HL-60 (cell line): ENCODE measurements around the gene AGBL3.

Experiments
- GABPA ChIP-seq: IDR thresholded peaks from 2 replicates; pipeline ENCODE4 v1.6.1; 2012; ENCODE audit warnings: low read depth
- POLR2AphosphoS5 ChIP-seq: IDR thresholded peaks from 2 replicates; pipeline ENCODE4 v1.6.1; 2012; ENCODE audit warnings: low read depth
- SPI1 ChIP-seq: IDR thresholded peaks from 2 replicates; pipeline ENCODE4 v1.6.1; 2012; ENCODE audit warnings: low read depth, mild to moderate bottlenecking, borderline replicate concordance
- TF ChIP-seq, protein P1 (sequence below): IDR thresholded peaks from one replicate; pipeline ENCODE4 v1.5.1; 2011; ENCODE audit warnings: low read length, control low read depth, inconsistent platforms; ENCODE audit not compliant: insufficient read depth
- TF ChIP-seq, protein P2 (sequence below): IDR thresholded peaks from 2 replicates; pipeline ENCODE4 v1.6.1; 2012; ENCODE audit warnings: low read depth; ENCODE audit not compliant: insufficient replicate concordance

DNA sequence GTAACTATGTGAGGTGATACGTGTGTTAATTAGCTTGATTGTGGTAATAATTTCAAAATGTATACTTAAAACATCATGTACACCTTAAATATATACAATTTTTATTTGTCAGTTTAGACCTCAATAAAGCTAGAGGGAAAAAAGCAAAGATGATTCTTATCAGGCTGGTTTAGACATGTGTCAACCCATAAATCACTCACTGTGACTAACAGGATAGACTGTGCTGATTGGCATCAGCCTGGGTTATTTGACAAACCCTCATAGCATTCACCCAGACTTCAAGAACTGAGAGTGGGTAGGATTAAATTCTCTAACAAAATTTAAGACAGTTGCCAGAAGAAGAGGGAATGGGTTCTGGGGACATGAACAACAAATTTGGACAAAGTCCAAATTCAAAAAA is 87.8 kb downstream of the AGBL3 start:
- TF ChIP-seq GABPA (no peak), POLR2AphosphoS5 (no peak), SPI1 (no peak)
- TF ChIP-seq, protein P1, sequence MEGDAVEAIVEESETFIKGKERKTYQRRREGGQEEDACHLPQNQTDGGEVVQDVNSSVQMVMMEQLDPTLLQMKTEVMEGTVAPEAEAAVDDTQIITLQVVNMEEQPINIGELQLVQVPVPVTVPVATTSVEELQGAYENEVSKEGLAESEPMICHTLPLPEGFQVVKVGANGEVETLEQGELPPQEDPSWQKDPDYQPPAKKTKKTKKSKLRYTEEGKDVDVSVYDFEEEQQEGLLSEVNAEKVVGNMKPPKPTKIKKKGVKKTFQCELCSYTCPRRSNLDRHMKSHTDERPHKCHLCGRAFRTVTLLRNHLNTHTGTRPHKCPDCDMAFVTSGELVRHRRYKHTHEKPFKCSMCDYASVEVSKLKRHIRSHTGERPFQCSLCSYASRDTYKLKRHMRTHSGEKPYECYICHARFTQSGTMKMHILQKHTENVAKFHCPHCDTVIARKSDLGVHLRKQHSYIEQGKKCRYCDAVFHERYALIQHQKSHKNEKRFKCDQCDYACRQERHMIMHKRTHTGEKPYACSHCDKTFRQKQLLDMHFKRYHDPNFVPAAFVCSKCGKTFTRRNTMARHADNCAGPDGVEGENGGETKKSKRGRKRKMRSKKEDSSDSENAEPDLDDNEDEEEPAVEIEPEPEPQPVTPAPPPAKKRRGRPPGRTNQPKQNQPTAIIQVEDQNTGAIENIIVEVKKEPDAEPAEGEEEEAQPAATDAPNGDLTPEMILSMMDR, result no peak
- TF ChIP-seq, protein P2, sequence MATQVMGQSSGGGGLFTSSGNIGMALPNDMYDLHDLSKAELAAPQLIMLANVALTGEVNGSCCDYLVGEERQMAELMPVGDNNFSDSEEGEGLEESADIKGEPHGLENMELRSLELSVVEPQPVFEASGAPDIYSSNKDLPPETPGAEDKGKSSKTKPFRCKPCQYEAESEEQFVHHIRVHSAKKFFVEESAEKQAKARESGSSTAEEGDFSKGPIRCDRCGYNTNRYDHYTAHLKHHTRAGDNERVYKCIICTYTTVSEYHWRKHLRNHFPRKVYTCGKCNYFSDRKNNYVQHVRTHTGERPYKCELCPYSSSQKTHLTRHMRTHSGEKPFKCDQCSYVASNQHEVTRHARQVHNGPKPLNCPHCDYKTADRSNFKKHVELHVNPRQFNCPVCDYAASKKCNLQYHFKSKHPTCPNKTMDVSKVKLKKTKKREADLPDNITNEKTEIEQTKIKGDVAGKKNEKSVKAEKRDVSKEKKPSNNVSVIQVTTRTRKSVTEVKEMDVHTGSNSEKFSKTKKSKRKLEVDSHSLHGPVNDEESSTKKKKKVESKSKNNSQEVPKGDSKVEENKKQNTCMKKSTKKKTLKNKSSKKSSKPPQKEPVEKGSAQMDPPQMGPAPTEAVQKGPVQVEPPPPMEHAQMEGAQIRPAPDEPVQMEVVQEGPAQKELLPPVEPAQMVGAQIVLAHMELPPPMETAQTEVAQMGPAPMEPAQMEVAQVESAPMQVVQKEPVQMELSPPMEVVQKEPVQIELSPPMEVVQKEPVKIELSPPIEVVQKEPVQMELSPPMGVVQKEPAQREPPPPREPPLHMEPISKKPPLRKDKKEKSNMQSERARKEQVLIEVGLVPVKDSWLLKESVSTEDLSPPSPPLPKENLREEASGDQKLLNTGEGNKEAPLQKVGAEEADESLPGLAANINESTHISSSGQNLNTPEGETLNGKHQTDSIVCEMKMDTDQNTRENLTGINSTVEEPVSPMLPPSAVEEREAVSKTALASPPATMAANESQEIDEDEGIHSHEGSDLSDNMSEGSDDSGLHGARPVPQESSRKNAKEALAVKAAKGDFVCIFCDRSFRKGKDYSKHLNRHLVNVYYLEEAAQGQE, result no peak
